GM12878 (cell line): Measurements from ENCODE around the gene CCDC82. TPM values are rescaled to one million over a fixed set of nuclear protein-coding genes. Genes with fewer than 3 reads are reported as not detected.

Experiments
- CHD1 ChIP-seq: IDR thresholded peaks from 2 replicates; pipeline ENCODE4 v1.6.1; 2012; ENCODE audit warnings: low read depth, low read length, improper control_type of control experiment
- CREB1 ChIP-seq: IDR thresholded peaks from 2 replicates; pipeline ENCODE4 v1.6.1; 2012; ENCODE audit warnings: low read depth, mild to moderate bottlenecking, inconsistent platforms
- DPF2 ChIP-seq: fragments of 450-650 bp; IDR thresholded peaks from 2 replicates; pipeline ENCODE4 v1.6.1; 2017; ENCODE audit warnings: mild to moderate bottlenecking
- EGR1 ChIP-seq, 2 experiments: IDR thresholded peaks; 1 replicate in 1 of 2; 2 replicates in 1 of 2; pipeline ENCODE4 v1.6.1; 2011 to 2012; ENCODE audit warnings: low read depth in 2 of 2, low read length in 2 of 2, borderline replicate concordance in 1 of 2, mild to moderate bottlenecking in 1 of 2, moderate library complexity in 1 of 2
- KAT2A ChIP-seq: conservative IDR thresholded peaks from 2 replicates; pipeline ENCODE4 v1.6.1; 2011; ENCODE audit warnings: low read depth, low read length; ENCODE audit not compliant: control insufficient read depth
- KDM1A ChIP-seq: fragments of 200-600 bp; sonication (generic); IDR thresholded peaks from 2 replicates; pipeline ENCODE4 v1.6.1; 2016; ENCODE audit warnings: borderline replicate concordance
- KLF5 ChIP-seq: fragments of 450-650 bp; IDR thresholded peaks from 2 replicates; pipeline ENCODE4 v1.6.1; 2014; ENCODE audit warnings: mild to moderate bottlenecking; ENCODE audit not compliant: partially characterized antibody
- MTA3 ChIP-seq: IDR thresholded peaks from 2 replicates; pipeline ENCODE4 v1.6.1; 2012; ENCODE audit warnings: low read length, inconsistent platforms, borderline replicate concordance
- NFXL1 ChIP-seq: fragments of 450-650 bp; IDR thresholded peaks from 2 replicates; pipeline ENCODE4 v1.6.1; 2017; ENCODE audit warnings: antibody characterized with exemption, mild to moderate bottlenecking, borderline replicate concordance
- NR2C2 ChIP-seq: IDR thresholded peaks from 2 replicates; pipeline ENCODE4 v1.6.1; 2011; ENCODE audit warnings: borderline replicate concordance, low read depth; ENCODE audit not compliant: control insufficient read depth, insufficient read length
- PAX8 ChIP-seq: fragments of 450-650 bp; IDR thresholded peaks from 2 replicates; pipeline ENCODE4 v1.6.1; 2017; ENCODE audit warnings: mild to moderate bottlenecking, moderate library complexity
- PBX3 ChIP-seq: IDR thresholded peaks from 2 replicates; pipeline ENCODE4 v1.6.1; 2011; ENCODE audit warnings: mild to moderate bottlenecking, low read depth, low read length, moderate library complexity; ENCODE audit not compliant: insufficient replicate concordance
- POLR2AphosphoS2 ChIP-seq: IDR thresholded peaks from 2 replicates; pipeline ENCODE4 v1.6.1; 2011; ENCODE audit warnings: low read depth, mild to moderate bottlenecking, low read length, improper control_type of control experiment, moderate library complexity
- POLR2AphosphoS5 ChIP-seq: IDR thresholded peaks from 2 replicates; pipeline ENCODE4 v1.6.1; 2011; ENCODE audit warnings: mild to moderate bottlenecking, low read length, inconsistent platforms
- RAD51 ChIP-seq: fragments of 450-650 bp; IDR thresholded peaks from 2 replicates; pipeline ENCODE4 v1.6.1; 2016; ENCODE audit warnings: moderate library complexity, mild to moderate bottlenecking, inconsistent platforms
- SPI1 ChIP-seq: IDR thresholded peaks from 2 replicates; pipeline ENCODE4 v1.6.1; 2011; ENCODE audit warnings: low read depth, mild to moderate bottlenecking, low read length, moderate library complexity, borderline replicate concordance; ENCODE audit not compliant: insufficient read depth
- SUPT20H ChIP-seq: IDR thresholded peaks from 2 replicates; pipeline ENCODE4 v1.6.1; 2011; ENCODE audit warnings: low read depth, mild to moderate bottlenecking, low read length, moderate library complexity, borderline replicate concordance; ENCODE audit not compliant: control insufficient read depth
- ZBTB33 ChIP-seq: fragments of 450-650 bp; IDR thresholded peaks from 2 replicates; pipeline ENCODE4 v1.6.1; 2017; ENCODE audit warnings: mild to moderate bottlenecking
- polyA plus RNA-seq, 11 experiments: library from polyadenylated mRNA; depleted of rRNA in 4 of 11; unstranded in 6 of 11; stranded (reverse) in 5 of 11; fragments of >200 nt; fragmentation: Nextera tagmentation in 4 of 11; fragmentation: Illumina TruSeq in 1 of 11; extraction: Ambion mirVana in 4 of 11; extraction: Trizol in 1 of 11; gene quantifications; 1 replicate in 1 of 11; 2 replicates in 10 of 11; pipeline versions ENCODE4 v1.2.1 to v1.2.3, GENCODE V29; 2011 to 2016; ENCODE audit warnings: inconsistent platforms in 2 of 11, missing spikeins in 2 of 11, low read depth in 1 of 11
- total RNA-seq, 4 experiments: library from RNA; depleted of rRNA in 3 of 4; stranded (reverse); fragments of >200 nt in 3 of 4; fragmentation: Illumina TruSeq in 1 of 4; extraction: Trizol in 1 of 4; gene quantifications; 2 replicates each; pipeline versions ENCODE4 v1.2.1 to v1.2.3, GENCODE V29; 2013 to 2021
- TF ChIP-seq, protein P1 (sequence below): IDR thresholded peaks from 2 replicates; pipeline ENCODE4 v1.6.1; 2011; ENCODE audit warnings: borderline replicate concordance, low read depth, mild to moderate bottlenecking, moderate library complexity, mixed read lengths, low read length; ENCODE audit not compliant: insufficient read depth; ENCODE audit errors: extremely low read length
- TF ChIP-seq, protein P2 (sequence below): IDR thresholded peaks from 2 replicates; pipeline ENCODE4 v1.6.1; 2011; ENCODE audit warnings: borderline replicate concordance, low read depth, mild to moderate bottlenecking, moderate library complexity, low read length; ENCODE audit not compliant: insufficient read depth, poor library complexity, severe bottlenecking

The CCDC82 gene
- total and polyA plus RNA-seq, 10 of the 15 experiments (the other 5 are each of a cell fraction or from before 2014, with no cell fraction given) = 15.2 to 62.4 (median 28.8) TPM

GRCh38 chr11:96389720-96390487, at the start of gene CCDC82, which contains the start of gene JRKL (continued):
- TF ChIP-seq, protein P1, sequence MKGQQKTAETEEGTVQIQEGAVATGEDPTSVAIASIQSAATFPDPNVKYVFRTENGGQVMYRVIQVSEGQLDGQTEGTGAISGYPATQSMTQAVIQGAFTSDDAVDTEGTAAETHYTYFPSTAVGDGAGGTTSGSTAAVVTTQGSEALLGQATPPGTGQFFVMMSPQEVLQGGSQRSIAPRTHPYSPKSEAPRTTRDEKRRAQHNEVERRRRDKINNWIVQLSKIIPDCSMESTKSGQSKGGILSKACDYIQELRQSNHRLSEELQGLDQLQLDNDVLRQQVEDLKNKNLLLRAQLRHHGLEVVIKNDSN = no peak
- no peak for TF ChIP-seq KDM1A
- no peak for TF ChIP-seq ZBTB33
- peak in 1 of 2 experiments; percentile 80; a peak in 1 of 3 replicates for TF ChIP-seq EGR1 (IDR thresholded peaks at IDR 0.05; ENCODE audit: borderline replicate concordance in 1 of 2, low read depth in 2 of 2, low read length in 2 of 2)
- TF ChIP-seq PBX3 = peak; percentile 4
- TF ChIP-seq SUPT20H = no peak
- TF ChIP-seq CREB1 = peak; percentile 21; the same call in 1 of the 2 replicates
- TF ChIP-seq KAT2A = no peak
- no peak for TF ChIP-seq DPF2
- no peak for TF ChIP-seq SPI1
- TF ChIP-seq RAD51 = no peak
- no peak for TF ChIP-seq KLF5
- peak; percentile 81 for TF ChIP-seq POLR2AphosphoS5
- no peak for TF ChIP-seq PAX8
- TF ChIP-seq MTA3 = no peak
- no peak for TF ChIP-seq NR2C2
- no peak for TF ChIP-seq CHD1
- TF ChIP-seq POLR2AphosphoS2 = peak; percentile 71; the same call in 1 of the 2 replicates
- TF ChIP-seq NFXL1 = no peak
- TF ChIP-seq, protein P2, sequence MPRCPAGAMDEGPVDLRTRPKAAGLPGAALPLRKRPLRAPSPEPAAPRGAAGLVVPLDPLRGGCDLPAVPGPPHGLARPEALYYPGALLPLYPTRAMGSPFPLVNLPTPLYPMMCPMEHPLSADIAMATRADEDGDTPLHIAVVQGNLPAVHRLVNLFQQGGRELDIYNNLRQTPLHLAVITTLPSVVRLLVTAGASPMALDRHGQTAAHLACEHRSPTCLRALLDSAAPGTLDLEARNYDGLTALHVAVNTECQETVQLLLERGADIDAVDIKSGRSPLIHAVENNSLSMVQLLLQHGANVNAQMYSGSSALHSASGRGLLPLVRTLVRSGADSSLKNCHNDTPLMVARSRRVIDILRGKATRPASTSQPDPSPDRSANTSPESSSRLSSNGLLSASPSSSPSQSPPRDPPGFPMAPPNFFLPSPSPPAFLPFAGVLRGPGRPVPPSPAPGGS = peak; percentile 50
